Fibroblast of skin of right quadriceps (primary cell): ENCODE data around the gene SYT6.

Source experiments
- DNase-seq: peaks from one replicate; pipeline ENCODE4 v3.0.0-alpha.2; 2013

The SYT6 gene

GRCh38 chr1:114116086-114116485 is 37.6 kb downstream of the SYT6 start:
- no peak for DNase-seq

- peak; percentile 57 for DNase-seq
These were observed 39.2 kb downstream of the SYT6 start for GRCh38 chr1:114114185-114115094.

GRCh38 chr1:114113411-114114184 is 40.1 kb downstream of the SYT6 start:
- no peak for DNase-seq

GRCh38 chr1:114112775-114113174 is 40.9 kb downstream of the SYT6 start:
- no peak for DNase-seq

- peak; percentile 48 for DNase-seq
These were observed 41.7 kb downstream of the SYT6 start for GRCh38 chr1:114111731-114112641.

GRCh38 chr1:114109981-114110380 is 43.7 kb downstream of the SYT6 start:
- DNase-seq, result no peak

- DNase-seq, result peak; percentile 85
These were observed 44.9 kb downstream of the SYT6 start for GRCh38 chr1:114108751-114109255.

GRCh38 chr1:114107474-114108435 is 45.9 kb downstream of the SYT6 start:
- no peak for DNase-seq

- peak; percentile 26 for DNase-seq
These were observed 48.2 kb downstream of the SYT6 start for GRCh38 chr1:114105421-114105979.

- no peak for DNase-seq
These were observed 48.7 kb downstream of the SYT6 start for GRCh38 chr1:114104949-114105348.

GRCh38 chr1:114103992-114104391 is 49.7 kb downstream of the SYT6 start:
- DNase-seq, result no peak

- no peak for DNase-seq
These were observed 51.5 kb downstream of the SYT6 start for GRCh38 chr1:114102136-114102535.

GRCh38 chr1:114100148-114100547 is 53.5 kb downstream of the SYT6 start:
- DNase-seq, result no peak

GRCh38 chr1:114099268-114099667 is 54.4 kb downstream of the SYT6 start:
- no peak for DNase-seq

GRCh38 chr1:114097109-114097508 is 56.6 kb downstream of the SYT6 start:
- DNase-seq, result no peak

- DNase-seq, result no peak
These were observed 59.0 kb downstream of the SYT6 start for GRCh38 chr1:114094675-114095074.

GRCh38 chr1:114094363-114094634 is 59.4 kb downstream of the SYT6 start:
- peak; percentile 69 for DNase-seq

GRCh38 chr1:114093624-114094362 is 59.9 kb downstream of the SYT6 start:
- peak; percentile 68 for DNase-seq

GRCh38 chr1:114092186-114093062 is 61.2 kb downstream of the SYT6 start:
- no peak for DNase-seq

GRCh38 chr1:114091711-114092110 is 62.0 kb downstream of the SYT6 start:
- no peak for DNase-seq
